GM21360 (cell line): ENCODE results near the gene AK5.

Experiments
- ATAC-seq: cut with Tn5 transposase; IDR thresholded peaks from one replicate; pipeline ENCODE4 v1.9.1; 2021; ENCODE audit warnings: mild to moderate bottlenecking, moderate library complexity; ENCODE audit not compliant: unreplicated experiment

AK5 gene

GRCh38 chr1:77281491-77282186, at the start of gene AK5:
Gene AK5, plus strand, starts transcription at chr1:77282019. Its CDS starts 295 bp downstream, at chr1:77282314.
- ATAC-seq, result peak; percentile 76

- ATAC-seq, result no peak
Measured at GRCh38 chr1:77232829-77233228, 49.0 kb upstream of the AK5 start.

GRCh38 chr1:77234096-77234495, 47.7 kb upstream of the AK5 start:
- ATAC-seq, result no peak

GRCh38 chr1:77234943-77235342, 46.9 kb upstream of the AK5 start:
- no peak for ATAC-seq

GRCh38 chr1:77238462-77238861, 43.4 kb upstream of the AK5 start:
- ATAC-seq, result no peak

- no peak for ATAC-seq
Measured at GRCh38 chr1:77239311-77239710, 42.5 kb upstream of the AK5 start.

- ATAC-seq, result no peak
Measured at GRCh38 chr1:77245830-77246229, 36.0 kb upstream of the AK5 start.

- no peak for ATAC-seq
Measured at GRCh38 chr1:77250126-77250525, 31.7 kb upstream of the AK5 start.

- ATAC-seq, result no peak
Measured at GRCh38 chr1:77253211-77253610, 28.6 kb upstream of the AK5 start.

GRCh38 chr1:77263708-77264107, 18.1 kb upstream of the AK5 start:
- ATAC-seq, result no peak

GRCh38 chr1:77265180-77265579, 16.6 kb upstream of the AK5 start:
- no peak for ATAC-seq

- no peak for ATAC-seq
Measured at GRCh38 chr1:77267035-77267434, 14.8 kb upstream of the AK5 start.

- no peak for ATAC-seq
Measured at GRCh38 chr1:77271852-77272580, 9.8 kb upstream of the AK5 start.

- ATAC-seq, result no peak
Measured at GRCh38 chr1:77273891-77274290, 7.9 kb upstream of the AK5 start.

GRCh38 chr1:77275194-77275593, 6.6 kb upstream of the AK5 start:
- ATAC-seq, result no peak

GRCh38 chr1:77276941-77277340, 4.9 kb upstream of the AK5 start:
- no peak for ATAC-seq

GRCh38 chr1:77279929-77280328, 1.9 kb upstream of the AK5 start:
- ATAC-seq, result no peak

GRCh38 chr1:77280962-77281361, 857 bp upstream of the AK5 start:
- no peak for ATAC-seq

- peak; percentile 43 for ATAC-seq
Measured at GRCh38 chr1:77282187-77282865, 507 bp downstream of the AK5 start.

GRCh38 chr1:77282866-77283539, 1.2 kb downstream of the AK5 start:
- ATAC-seq, result no peak

- no peak for ATAC-seq
Measured at GRCh38 chr1:77283701-77284425, 2.0 kb downstream of the AK5 start.
